H1 (cell line): ENCODE measurements around the gene NDUFV1. TPM values are rescaled to one million over a fixed set of nuclear protein-coding genes. Genes with fewer than 3 reads are reported as not detected.

Experiments used
- CTCF ChIA-PET: fragments of 300-600 bp; sonication (Branson Sonifier 250); formaldehyde crosslinking; loops from one replicate; lab custom pipeline; 2021; ENCODE audit not compliant: partially characterized antibody; lab: Charles Lee
- POLR2A ChIA-PET: fragments of 300-600 bp; sonication (Branson Sonifier 250); formaldehyde crosslinking; loops from one replicate; lab custom pipeline; 2021; ENCODE audit warnings: inconsistent platforms; ENCODE audit not compliant: partially characterized antibody; lab: Charles Lee
- DNase-seq, 2 experiments: peaks; one replicate each; pipeline versions ENCODE4 v3.0.0 to v3.0.0-alpha.2; 2010 to 2022; ENCODE audit warnings: low spot score in 2 of 2, low read depth in 1 of 2, mixed read lengths in 1 of 2
- FAIRE-seq: peaks from 2 replicates; lab custom pipeline; 2011; peaks lifted over from hg19 to GRCh38; lab: Jason Lieb, UNC
- H2AFZ ChIP-seq: 2 replicates; pipeline ENCODE4 v1.8.1; 2012; ENCODE audit warnings: low read length, inconsistent platforms
- H2AK5ac ChIP-seq: 2 replicates; pipeline ENCODE4 v1.6.1; 2013; ENCODE audit warnings: low read depth, low read length
- H2BK120ac ChIP-seq: replicated peaks from 2 replicates; pipeline ENCODE3; 2013; ENCODE audit warnings: low read depth, low read length, inconsistent platforms
- H2BK12ac ChIP-seq: 2 replicates; pipeline ENCODE4 v1.6.1; 2013; ENCODE audit warnings: low read depth, low read length
- H2BK15ac ChIP-seq: 2 replicates; pipeline ENCODE4 v1.6.1; 2013; ENCODE audit warnings: low read length
- H2BK20ac ChIP-seq: 2 replicates; pipeline ENCODE4 v1.6.1; 2013; ENCODE audit warnings: low read length
- H2BK5ac ChIP-seq: 2 replicates; pipeline ENCODE4 v1.6.1; 2013; ENCODE audit warnings: low read depth, low read length
- H3K14ac ChIP-seq: 2 replicates; pipeline ENCODE4 v1.6.1; 2013; ENCODE audit warnings: inconsistent platforms; ENCODE audit not compliant: insufficient read length
- H3K18ac ChIP-seq: 2 replicates; pipeline ENCODE4 v1.6.1; 2013; ENCODE audit warnings: low read length; ENCODE audit errors: extremely low read depth
- H3K23ac ChIP-seq: 2 replicates; pipeline ENCODE4 v1.6.1; 2013; ENCODE audit warnings: inconsistent platforms; ENCODE audit not compliant: insufficient read length
- H3K23me2 ChIP-seq: 2 replicates; pipeline ENCODE4 v1.6.1; 2013; ENCODE audit warnings: low read depth, low read length
- H3K27ac ChIP-seq: 2 replicates; pipeline ENCODE4 v1.6.1; 2011; ENCODE audit warnings: low read depth, low read length, inconsistent platforms
- H3K27me3 ChIP-seq, 4 experiments: replicated peaks in 1 of 4; 1 replicate in 1 of 4; 2 replicates in 3 of 4; pipeline versions ENCODE4 v1.6.1 to v1.8.1; 2011 to 2013; ENCODE audit warnings: low read length in 3 of 4, mild to moderate bottlenecking in 3 of 4, inconsistent platforms in 2 of 4, mixed read lengths in 2 of 4, moderate library complexity in 1 of 4; ENCODE audit not compliant: control insufficient read depth in 3 of 4, insufficient read depth in 3 of 4; ENCODE audit errors: extremely low read depth in 1 of 4
- H3K36me3 ChIP-seq, 4 experiments: 2 replicates each; pipeline versions ENCODE4 v1.6.1 to v1.8.1; 2011 to 2013; ENCODE audit warnings: mild to moderate bottlenecking in 4 of 4, low read length in 3 of 4, moderate library complexity in 2 of 4, control low read depth in 1 of 4, inconsistent platforms in 1 of 4; ENCODE audit not compliant: insufficient read depth in 4 of 4, control insufficient read depth in 2 of 4
- H3K4ac ChIP-seq: replicated peaks from 2 replicates; pipeline ENCODE3; 2013; ENCODE audit warnings: low read length, low read depth, mixed read lengths, inconsistent platforms; ENCODE audit not compliant: insufficient read length
- H3K4me1 ChIP-seq, 4 experiments: replicated peaks in 1 of 4; 1 replicate in 1 of 4; 2 replicates in 3 of 4; pipeline versions ENCODE4 v1.6.1 to v1.8.1; 2011 to 2013; ENCODE audit warnings: low read length in 3 of 4, inconsistent platforms in 2 of 4, mixed read lengths in 1 of 4; ENCODE audit not compliant: insufficient read depth in 4 of 4, control insufficient read depth in 3 of 4
- H3K4me2 ChIP-seq, 2 experiments: 2 replicates each; pipeline versions ENCODE4 v1.6.1 to v1.8.1; 2011 to 2013; ENCODE audit warnings: low read depth in 2 of 2, low read length in 2 of 2, control low read depth in 1 of 2, inconsistent platforms in 1 of 2, mild to moderate bottlenecking in 1 of 2; ENCODE audit not compliant: insufficient read depth in 1 of 2
- H3K4me3 ChIP-seq, 4 experiments: fragments of 200-600, 300-600 bp in 1 of 4; sonication (generic), shearing (Covaris generic), sonication (Bioruptor Twin) in 1 of 4; 2 replicates each; pipeline versions ENCODE4 v1.5.1 to v1.8.1; 2011 to 2016; ENCODE audit warnings: low read length in 4 of 4, low read depth in 3 of 4, control low read depth in 2 of 4, inconsistent platforms in 2 of 4, mild to moderate bottlenecking in 2 of 4, mixed read lengths in 1 of 4, moderate library complexity in 1 of 4; ENCODE audit not compliant: insufficient read depth in 2 of 4; ENCODE audit errors: extremely low read depth in 1 of 4
- H3K56ac ChIP-seq: replicated peaks from 2 replicates; pipeline ENCODE3; 2013; ENCODE audit warnings: low read depth, mild to moderate bottlenecking, mixed read lengths, low read length, inconsistent platforms; ENCODE audit not compliant: insufficient read length
- H3K79me1 ChIP-seq: 2 replicates; pipeline ENCODE4 v1.6.1; 2013; ENCODE audit warnings: low read depth, low read length, control low read depth
- H3K79me2 ChIP-seq, 2 experiments: 2 replicates each; pipeline versions ENCODE4 v1.6.1 to v1.8.1; 2012 to 2013; ENCODE audit warnings: low read length in 2 of 2, mild to moderate bottlenecking in 2 of 2, inconsistent platforms in 1 of 2; ENCODE audit not compliant: insufficient read depth in 2 of 2, control insufficient read depth in 1 of 2
- H3K9ac ChIP-seq, 4 experiments: replicated peaks in 1 of 4; 1 replicate in 1 of 4; 2 replicates in 3 of 4; pipeline versions ENCODE4 v1.6.1 to v1.8.1; 2011 to 2013; ENCODE audit warnings: low read depth in 3 of 4, low read length in 3 of 4, control low read depth in 2 of 4, mild to moderate bottlenecking in 2 of 4, moderate library complexity in 2 of 4, inconsistent platforms in 1 of 4; ENCODE audit errors: extremely low read depth in 1 of 4
- H3K9me3 ChIP-seq, 2 experiments: 2 replicates each; pipeline versions ENCODE4 v1.6.1 to v1.8.1; 2012 to 2013; ENCODE audit warnings: mild to moderate bottlenecking in 2 of 2, moderate library complexity in 2 of 2, control low read depth in 1 of 2, inconsistent platforms in 1 of 2, low read depth in 1 of 2, low read length in 1 of 2, mixed read lengths in 1 of 2; ENCODE audit not compliant: insufficient read depth in 2 of 2
- H4K20me1 ChIP-seq, 2 experiments: replicated peaks in 1 of 2; 2 replicates each; pipeline versions ENCODE3 to v1.8.1; 2011 to 2013; ENCODE audit warnings: inconsistent platforms in 2 of 2, low read length in 2 of 2, mild to moderate bottlenecking in 1 of 2; ENCODE audit not compliant: insufficient read depth in 2 of 2, control insufficient read depth in 1 of 2
- H4K5ac ChIP-seq: 2 replicates; pipeline ENCODE4 v1.6.1; 2013; ENCODE audit warnings: low read length, low read depth, mixed read lengths, inconsistent platforms; ENCODE audit not compliant: insufficient read length
- H4K8ac ChIP-seq: 2 replicates; pipeline ENCODE4 v1.8.0; 2013; ENCODE audit warnings: mild to moderate bottlenecking, moderate library complexity, low read length, inconsistent platforms; ENCODE audit not compliant: insufficient read depth; ENCODE audit errors: extremely low read depth
- H4K91ac ChIP-seq: replicated peaks from 2 replicates; pipeline ENCODE3; 2013; ENCODE audit warnings: low read length, mixed read lengths, inconsistent platforms; ENCODE audit not compliant: insufficient read length
- CTCF ChIP-seq, 3 experiments: IDR thresholded peaks; 1 replicate in 2 of 3; 2 replicates in 1 of 3; pipeline versions ENCODE4 v1.5.1 to v1.6.1; 2011; ENCODE audit warnings: low read length in 3 of 3, mild to moderate bottlenecking in 3 of 3, inconsistent platforms in 2 of 3, low read depth in 1 of 3, moderate library complexity in 1 of 3; ENCODE audit not compliant: insufficient read depth in 1 of 3; ENCODE audit errors: control extremely low read depth in 1 of 3
- HDAC6 ChIP-seq: IDR thresholded peaks from one replicate; pipeline ENCODE4 v1.7.1; 2012; ENCODE audit warnings: low read depth, mild to moderate bottlenecking, inconsistent platforms, low read length, moderate library complexity
- NANOG ChIP-seq: IDR thresholded peaks from 2 replicates; pipeline ENCODE4 v1.6.1; 2011; ENCODE audit warnings: low read length, low read depth, mild to moderate bottlenecking, inconsistent platforms; ENCODE audit not compliant: insufficient read depth, poor library complexity, severe bottlenecking
- RAD21 ChIP-seq, 2 experiments: IDR thresholded peaks in 1 of 2; conservative IDR thresholded peaks in 1 of 2; 2 replicates each; pipeline ENCODE4 v1.6.1; 2011; ENCODE audit warnings: low read depth in 2 of 2, low read length in 2 of 2, improper control_type of control experiment in 1 of 2, inconsistent platforms in 1 of 2, mild to moderate bottlenecking in 1 of 2, moderate library complexity in 1 of 2
- RXRA ChIP-seq: IDR thresholded peaks from 2 replicates; pipeline ENCODE4 v1.6.1; 2011; ENCODE audit warnings: low read depth, mild to moderate bottlenecking, low read length, moderate library complexity; ENCODE audit not compliant: insufficient read depth
- TAF7 ChIP-seq: optimal IDR thresholded peaks from 2 replicates; pipeline ENCODE3; 2011; ENCODE audit warnings: low read depth, mild to moderate bottlenecking, inconsistent platforms, low read length, moderate library complexity, borderline replicate concordance
- TCF12 ChIP-seq: IDR thresholded peaks from 2 replicates; pipeline ENCODE4 v1.6.1; 2011; ENCODE audit warnings: low read depth, mild to moderate bottlenecking, low read length
- YY1 ChIP-seq: IDR thresholded peaks from 2 replicates; pipeline ENCODE4 v1.6.1; 2011; ENCODE audit warnings: low read depth, mild to moderate bottlenecking, low read length
- WGBS, 2 experiments: shearing (Covaris generic) in 1 of 2; methylation state at CpG; one replicate each; pipeline versions ENCODE4 v1.1.6 to v1.1.7; 2013 to 2015; ENCODE audit warnings: low lambda C conversion rate in 2 of 2, mixed read lengths in 2 of 2, inconsistent platforms in 1 of 2, low coverage in 1 of 2, missing lambda C conversion rate in 1 of 2; ENCODE audit not compliant: insufficient replicate concordance in 2 of 2, insufficient coverage in 1 of 2, insufficient read length in 1 of 2; ENCODE audit errors: extremely low coverage in 1 of 2, missing lambda C conversion rate in 1 of 2; 5-methylcytosine and 5-hydroxymethylcytosine counted together
- polyA plus RNA-seq, 7 experiments: library from polyadenylated mRNA; depleted of rRNA in 3 of 7; stranded (reverse) in 5 of 7; unstranded in 2 of 7; fragments of >200 nt in 5 of 7; fragments of 200-250 nt in 2 of 7; gene quantifications; 1 replicate in 5 of 7; 2 replicates in 1 of 7; 4 replicates in 1 of 7; pipeline versions ENCODE4 v1.2.1 to v1.2.3, GENCODE V29; 2011 to 2013; ENCODE audit warnings: missing spikeins in 2 of 7, mixed read lengths in 2 of 7
- total RNA-seq: library from RNA; stranded (reverse); fragmentation: NEBNext Ultra II Directional; extraction: Animal tissue kit (Norgen Biotek cat#: 25700); gene quantifications from 2 replicates; pipeline ENCODE4 v1.2.1, GENCODE V29; 2021

The NDUFV1 gene
- total and polyA plus RNA-seq, 2 of the 8 experiments (the other 6 are each of a cell fraction or from before 2014, with no cell fraction given): 125 to 131 TPM

GRCh38 chr11:67648140-67648795 lies 41.5 kb downstream of the NDUFV1 start:
- H3K56ac ChIP-seq: no peak overlapping the region
- H3K9me3 ChIP-seq: no peaks in the 10 kb centered on the region
- no peak overlapping the region for H2BK12ac ChIP-seq
- FAIRE-seq (no peak), DNase-seq (peak in 1 of 2 experiments; percentile 64)
- H3K4me2 ChIP-seq: no peak overlapping the region
- H3K23me2 ChIP-seq: peaks cover 3% of the 10 kb centered on the region
- H3K79me2 ChIP-seq: no peaks in the 10 kb centered on the region
- ChIA-PET POLR2A (interaction anchor here (1.4 kb wide), 1 partner anchor 26 kb away, joined by 4 read pairs; the partner anchor contains the start of gene ALDH3B2), CTCF (interaction anchor here (0.7 to 8.6 kb wide), 23 partner anchors 9 to 353 kb away, joined by 3 to 99 read pairs (median 5); partner anchors contain the start of genes ALDH3B2, NUDT8 and TBX10)
- H3K36me3 ChIP-seq: no peaks in the 10 kb centered on the region; a peak in 1 of 8 replicates
- no peak overlapping the region for H2BK20ac ChIP-seq
- H3K4me3 ChIP-seq: no peak overlapping the region
- peak overlapping the region; percentile 19; the same call in 1 of the 2 replicates for H3K18ac ChIP-seq
- no peak overlapping the region for H3K14ac ChIP-seq
- no peak overlapping the region for H2BK5ac ChIP-seq
- H4K91ac ChIP-seq: no peak overlapping the region
- H4K8ac ChIP-seq: no peak overlapping the region; the same call in 1 of the 2 replicates
- no peak overlapping the region for H3K9ac ChIP-seq
- no peak overlapping the region; the same call in 1 of the 2 replicates for H2AFZ ChIP-seq
- H2AK5ac ChIP-seq: no peak overlapping the region
- H3K79me1 ChIP-seq: no peaks in the 10 kb centered on the region
- H4K5ac ChIP-seq: no peak overlapping the region
- peaks cover 0 to 9% (median 0%) of the 10 kb centered on the region in 4 experiments; a peak in 2 of 7 replicates for H3K4me1 ChIP-seq
- H3K27me3 ChIP-seq: no peaks in the 10 kb centered on the region; a peak in 2 of 7 replicates
- WGBS, 2 experiments: 70% methylated on average over 12 of the region's 12 CpGs; no CpG with 5 or more reads in 1 of the 2 experiments
- no peak overlapping the region for H3K4ac ChIP-seq
- no peak overlapping the region for H3K23ac ChIP-seq
- no peak overlapping the region for H2BK15ac ChIP-seq
- no peak overlapping the region for H3K27ac ChIP-seq
- no peak overlapping the region for H2BK120ac ChIP-seq
- peaks cover 0 to 5% of the 10 kb centered on the region in 2 experiments for H4K20me1 ChIP-seq
- TF ChIP-seq TAF7: peak; percentile 42
- peak; percentile 58 to 68 for TF ChIP-seq RAD21 (IDR thresholded peaks at IDR 0.05 in 1 of 2, conservative IDR thresholded peaks at IDR 0.05 in 1 of 2; ENCODE audit: low read depth in 2 of 2, low read length in 2 of 2)
- TF ChIP-seq CTCF (IDR thresholded peaks at IDR 0.05; ENCODE audit: control extremely low read depth in 1 of 3, insufficient read depth in 1 of 3, low read depth in 1 of 3, low read length in 3 of 3): peak in 2 of 3 experiments; percentile 73 to 98; a peak in 3 of 4 replicates
- TF ChIP-seq RXRA: no peak
- TF ChIP-seq HDAC6: no peak
- no peak for TF ChIP-seq TCF12
- no peak for TF ChIP-seq NANOG
- 0 out of 2 replicates have a peak, but pooled peaks have one; percentile 23 for TF ChIP-seq YY1
